Smooth muscle cell (in vitro differentiated cells): ENCODE data around the gene NDFIP1. TPM values are rescaled to one million over a fixed set of nuclear protein-coding genes. Genes with fewer than 3 reads are reported as not detected.

Experiments used
- DNase-seq: peaks from one replicate; lab custom pipeline; 2025; ENCODE audit not compliant: unreplicated experiment; lab: John Stamatoyannopoulos, UW
- H2AFZ ChIP-seq: fragments of 200-600 bp; sonication (generic); 2 replicates; pipeline ENCODE4 v1.6.0; 2016; ENCODE audit warnings: antibody characterized with exemption, low read depth, mild to moderate bottlenecking
- H3F3A ChIP-seq: fragments of 200-600 bp; sonication (generic); 2 replicates; pipeline ENCODE4 v1.6.0; 2017; ENCODE audit warnings: antibody characterized with exemption, low read depth
- H3K27ac ChIP-seq: fragments of 200-600 bp; sonication (generic); 2 replicates; pipeline ENCODE4 v1.5.1; 2016; ENCODE audit warnings: low read depth, mild to moderate bottlenecking
- H3K27me3 ChIP-seq: fragments of 200-600 bp; sonication (generic); 2 replicates; pipeline ENCODE4 v1.6.1; 2016; ENCODE audit warnings: low read depth, mild to moderate bottlenecking
- H3K36me3 ChIP-seq: fragments of 200-600 bp; sonication (generic); 2 replicates; pipeline ENCODE4 v1.5.1; 2016; ENCODE audit warnings: low read depth
- H3K4me1 ChIP-seq: fragments of 200-600 bp; sonication (generic); 2 replicates; pipeline ENCODE4 v1.5.1; 2016; ENCODE audit warnings: low read depth
- H3K4me2 ChIP-seq: fragments of 200-600 bp; sonication (generic); 2 replicates; pipeline ENCODE4 v1.6.0; 2016; ENCODE audit warnings: mild to moderate bottlenecking
- H3K4me3 ChIP-seq: fragments of 200-600 bp; sonication (generic); 2 replicates; pipeline ENCODE4 v1.5.1; 2016; ENCODE audit warnings: mild to moderate bottlenecking
- H3K79me2 ChIP-seq: fragments of 200-600 bp; sonication (generic); 2 replicates; pipeline ENCODE4 v1.6.0; 2016; ENCODE audit warnings: low read depth, mild to moderate bottlenecking
- H3K9ac ChIP-seq: fragments of 200-600 bp; sonication (generic); 2 replicates; pipeline ENCODE4 v1.6.0; 2016; ENCODE audit warnings: low read depth
- H3K9me3 ChIP-seq: fragments of 200-600 bp; sonication (generic); replicated peaks from 2 replicates; pipeline ENCODE4 v1.5.1; 2016; ENCODE audit warnings: low read depth
- H4K20me1 ChIP-seq: fragments of 200-600 bp; sonication (generic); 2 replicates; pipeline ENCODE4 v1.6.0; 2016; ENCODE audit warnings: low read depth
- CTCF ChIP-seq: fragments of 200-600 bp; sonication (generic); IDR thresholded peaks from 2 replicates; pipeline ENCODE4 v1.5.1; 2017; ENCODE audit warnings: borderline replicate concordance, mild to moderate bottlenecking, antibody characterized with exemption; ENCODE audit not compliant: insufficient read depth, poor library complexity, severe bottlenecking
- WGBS: methylation state at CpG from one replicate; pipeline ENCODE4 v1.1.7; 2016; ENCODE audit warnings: low lambda C conversion rate; 5-methylcytosine and 5-hydroxymethylcytosine counted together
- polyA plus RNA-seq: library from polyadenylated mRNA; unstranded; fragments of >200 nt; fragmentation: Nextera tagmentation; extraction: Ambion mirVana; gene quantifications from 2 replicates; pipeline ENCODE4 v1.2.1, GENCODE V29; 2016
- total RNA-seq: library from RNA; depleted of rRNA; stranded (reverse); fragments of >200 nt; gene quantifications from 2 replicates; pipeline ENCODE4 v1.2.3, GENCODE V29; 2014

NDFIP1 gene
- total and polyA plus RNA-seq, 2 experiments from 2014 or later, result 44.5 to 71.6 TPM

DNA sequence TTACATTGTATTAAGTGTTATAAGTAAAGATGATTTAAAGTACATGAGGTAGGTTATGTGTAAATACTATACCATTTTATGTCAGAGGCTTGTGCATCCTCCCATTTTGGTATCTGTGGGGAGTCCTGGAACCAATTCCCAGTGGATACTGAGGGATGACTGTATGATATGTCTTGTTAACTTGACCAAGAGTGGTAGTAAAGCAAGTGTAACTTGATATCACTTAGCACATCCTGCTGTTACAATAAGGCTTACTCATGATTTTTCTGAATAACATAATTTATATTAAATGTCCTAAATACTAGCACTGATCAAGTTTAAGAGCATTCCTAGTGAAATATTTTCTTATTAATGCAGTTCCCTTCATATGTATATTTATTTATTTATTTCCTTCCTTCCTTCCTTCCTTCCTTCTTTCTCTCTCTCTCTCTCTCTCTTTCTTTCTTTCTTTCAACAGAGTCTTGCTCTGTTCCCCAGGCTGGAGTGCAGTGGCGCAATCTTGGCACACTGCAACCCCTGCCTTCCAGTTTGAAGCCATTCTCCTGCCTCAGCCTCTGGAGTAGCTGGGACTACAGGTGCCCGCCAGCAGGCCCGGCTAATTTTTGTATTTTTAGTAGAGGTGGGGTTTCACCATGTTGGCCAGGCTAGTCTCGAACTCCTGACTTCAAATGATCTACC is 7.5 kb downstream of the NDFIP1 start:
- Histone ChIP-seq H3K27ac (no peak overlapping the region), H3K27me3 (no peaks in the 10 kb centered on the region), H3K36me3 (no peaks in the 10 kb centered on the region), H4K20me1 (peaks cover 100% of the 10 kb centered on the region), H3K9me3 (no peaks in the 10 kb centered on the region), H3K4me2 (no peak overlapping the region), H2AFZ (no peak overlapping the region), H3K79me2 (peaks cover 98% of the 10 kb centered on the region), H3K4me3 (no peak overlapping the region), H3K9ac (no peak overlapping the region), H3F3A (no peaks in the 10 kb centered on the region), H3K4me1 (peaks cover 2% of the 10 kb centered on the region)
- no peak for TF ChIP-seq CTCF
- 96% methylated on average over 4 of the region's 4 CpGs for WGBS
- no peak for DNase-seq

GRCh38 chr5:142117579-142118151 is 9.1 kb downstream of the NDFIP1 start:
- no peak for TF ChIP-seq CTCF
- Histone ChIP-seq H3K9ac (no peak overlapping the region), H3K36me3 (no peaks in the 10 kb centered on the region), H3K4me2 (no peak overlapping the region), H2AFZ (no peak overlapping the region), H3K9me3 (no peaks in the 10 kb centered on the region), H3K27ac (no peak overlapping the region), H3K79me2 (peaks cover 98% of the 10 kb centered on the region), H3K4me3 (no peak overlapping the region), H4K20me1 (peaks cover 100% of the 10 kb centered on the region), H3K4me1 (no peaks in the 10 kb centered on the region), H3K27me3 (no peaks in the 10 kb centered on the region), H3F3A (no peaks in the 10 kb centered on the region)
- no peak for DNase-seq
- 94% methylated on average over 5 of the region's 5 CpGs for WGBS

- Histone ChIP-seq H3K4me1 (no peaks in the 10 kb centered on the region), H3K36me3 (no peaks in the 10 kb centered on the region), H3K27me3 (no peaks in the 10 kb centered on the region), H3K9ac (no peak overlapping the region), H3K27ac (no peak overlapping the region), H3K4me3 (no peak overlapping the region), H3F3A (no peaks in the 10 kb centered on the region), H3K79me2 (peaks cover 98% of the 10 kb centered on the region), H3K9me3 (no peaks in the 10 kb centered on the region), H4K20me1 (peaks cover 100% of the 10 kb centered on the region), H2AFZ (no peak overlapping the region), H3K4me2 (no peak overlapping the region)
- 93% methylated on average over 3 of the region's 3 CpGs for WGBS
- no peak for TF ChIP-seq CTCF
- no peak for DNase-seq
Measured at GRCh38 chr5:142118155-142118686, 9.6 kb downstream of the NDFIP1 start.
